T47D (cell line): ENCODE measurements around the gene NDUFB11.
"Not testable (repeated sequence)": the region's sequence is repeated elsewhere in the genome, so short reads cannot be mapped to it uniquely, and the experiment has no call there.

Experiments used
- DNase-seq, 2 experiments: peaks; one replicate each; pipeline versions ENCODE4 v3.0.0 to v3.0.0-alpha.2; 2011 to 2012; ENCODE audit warnings: low read depth in 1 of 2, low spot score in 1 of 2
- JUND ChIP-seq: IDR thresholded peaks from 2 replicates; pipeline ENCODE4 v1.6.1; 2012; ENCODE audit warnings: low read depth
- in situ Hi-C: cut with HindIII; loops from 2 replicates; pipeline ENCODE4 v1.10.0; 2016; ENCODE audit warnings: low sequenced_read_pairs, low pct_unique_long_range_greater_than_20kb

Gene NDUFB11

DNA sequence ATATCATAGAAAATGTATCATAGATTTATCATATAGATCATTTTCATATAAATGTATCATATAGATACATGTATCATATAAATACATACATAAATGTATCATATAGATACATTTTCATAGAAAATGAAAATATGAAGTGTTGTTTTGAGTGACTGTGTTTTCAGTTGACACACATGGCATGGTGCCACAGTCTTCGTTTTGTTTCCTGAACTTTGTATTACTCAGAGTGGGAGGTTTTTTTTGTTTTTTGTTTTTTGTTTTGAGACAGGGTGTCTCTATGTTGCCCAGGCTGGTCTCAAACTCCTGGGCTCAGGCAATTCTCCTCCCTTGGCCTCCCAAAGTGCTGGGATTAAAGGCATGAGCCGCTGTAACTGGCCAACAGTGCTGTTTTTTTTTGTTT, 4.4 kb upstream of the NDUFB11 start:
- in situ Hi-C loops: no loop called here
- no peak for DNase-seq
- TF ChIP-seq JUND: no peak

GRCh38 chrX:47146936-47147859, 2.7 kb upstream of the NDUFB11 start:
- in situ Hi-C loops: no loop called here
- TF ChIP-seq JUND: no peak
- DNase-seq: no peak

DNA sequence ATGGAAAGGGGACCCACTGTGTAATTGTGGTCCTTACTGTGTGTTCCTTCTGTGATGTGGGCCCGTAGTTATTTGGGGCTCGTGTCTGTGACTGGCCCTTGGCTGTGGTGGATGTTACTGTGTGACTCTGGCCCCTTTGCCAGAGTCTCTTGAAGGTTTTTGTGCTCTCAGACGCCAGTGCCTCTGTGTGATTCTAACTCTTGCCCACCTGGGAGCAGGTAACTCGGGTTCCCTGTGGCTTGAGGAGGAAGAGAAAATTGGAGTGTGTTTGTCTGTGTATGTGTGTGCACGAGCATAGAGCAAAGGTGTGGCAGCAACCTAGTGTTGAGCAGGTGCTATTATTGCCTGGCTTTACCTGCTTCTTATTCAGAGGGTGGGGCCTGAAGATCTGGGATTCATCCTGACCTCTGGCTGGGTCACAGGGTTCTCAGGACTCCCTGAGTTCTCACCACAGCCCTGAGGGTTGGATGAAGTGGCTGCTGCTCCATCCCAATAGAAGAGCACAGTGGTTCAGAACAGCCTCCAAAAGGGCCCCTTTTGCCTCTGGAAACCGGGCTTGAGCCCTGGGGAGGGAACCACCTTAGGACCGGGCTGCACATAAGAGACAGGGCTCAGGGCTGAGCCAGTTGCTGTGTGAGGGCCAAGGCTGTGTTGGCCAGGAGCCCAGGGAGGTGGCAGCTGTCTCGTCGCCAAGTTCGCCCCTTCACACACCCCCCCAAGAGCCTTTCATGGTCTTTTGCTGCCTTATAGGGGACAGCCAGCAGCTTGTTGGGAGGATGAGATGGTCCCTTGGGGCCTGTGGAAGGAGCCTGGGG, 1.8 kb upstream of the NDUFB11 start:
- no peak for TF ChIP-seq JUND
- in situ Hi-C loops: no loop called here
- DNase-seq: peak in 1 of 2 experiments; percentile 19

GRCh38 chrX:47145395-47146120, 1.1 kb upstream of the NDUFB11 start:
- in situ Hi-C loops: no loop called here
- TF ChIP-seq JUND: no peak
- peak in 1 of 2 experiments; percentile 16 for DNase-seq

DNA sequence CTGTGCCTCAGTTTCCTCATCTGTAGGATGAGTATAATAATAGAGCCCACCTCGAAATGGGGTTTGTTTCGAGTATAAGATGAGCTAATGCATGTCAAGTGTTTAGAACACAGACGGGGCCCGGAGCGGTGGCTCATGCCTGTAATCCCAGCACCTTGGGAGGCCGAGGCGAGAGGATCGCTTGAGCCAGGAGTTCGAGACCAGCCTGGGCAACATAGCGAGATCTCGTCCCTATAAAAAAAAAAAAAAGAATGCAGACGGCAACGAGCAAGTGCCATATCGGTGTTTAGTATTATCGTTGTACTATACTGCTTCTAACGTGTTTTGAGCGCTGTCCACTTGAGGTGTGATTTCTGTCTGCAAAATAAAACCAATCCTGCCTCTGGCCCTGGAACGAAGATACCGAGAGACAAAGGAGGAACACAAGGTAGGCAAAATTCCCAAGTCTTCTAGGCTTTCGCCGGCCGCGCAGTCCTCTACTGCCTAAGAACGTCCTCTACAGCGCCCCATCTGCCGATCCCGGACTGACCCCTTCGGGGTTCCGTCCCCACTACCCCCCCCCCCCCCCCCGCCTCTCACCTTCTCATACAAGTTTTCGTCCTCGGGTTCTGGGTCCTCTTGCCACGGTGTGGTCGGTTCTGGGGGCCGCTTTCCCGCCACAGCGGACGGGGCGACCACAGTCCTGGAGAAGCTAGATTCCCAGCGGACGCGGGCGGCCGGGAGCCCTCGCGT, 442 bp downstream of the NDUFB11 start:
- no peak for TF ChIP-seq JUND
- in situ Hi-C loops: no loop called here
- DNase-seq: peak; percentile 23 to 54

- no peak for TF ChIP-seq JUND
- DNase-seq: no peak
- in situ Hi-C loops: no loop called here
Observed at GRCh38 chrX:47138171-47138570, 6.3 kb downstream of the NDUFB11 start.

DNA sequence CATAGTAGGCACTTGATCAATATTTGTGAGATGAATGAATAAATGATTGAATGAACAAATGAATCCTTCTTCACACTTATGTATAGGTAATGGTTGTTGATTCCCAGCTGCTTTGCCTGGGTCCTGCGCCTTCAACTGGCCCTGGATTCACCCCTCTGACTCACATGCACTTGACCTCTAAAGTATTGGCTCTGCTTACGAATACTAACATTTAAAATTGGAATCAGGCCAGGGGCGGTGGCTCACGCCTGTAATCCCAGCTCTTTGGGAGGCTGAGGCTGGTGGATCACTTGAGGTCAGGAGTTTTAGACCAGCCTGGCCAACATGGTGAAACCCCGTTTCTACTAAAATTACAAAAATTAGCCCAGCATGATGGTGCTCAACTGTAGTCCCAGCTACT, 8.9 kb downstream of the NDUFB11 start:
- DNase-seq, in situ Hi-C loops: not testable (repeated sequence)

- DNase-seq: no peak
- no peak for TF ChIP-seq JUND
- in situ Hi-C loops: no loop called here
Observed at GRCh38 chrX:47133493-47133892, 11.0 kb downstream of the NDUFB11 start.

DNA sequence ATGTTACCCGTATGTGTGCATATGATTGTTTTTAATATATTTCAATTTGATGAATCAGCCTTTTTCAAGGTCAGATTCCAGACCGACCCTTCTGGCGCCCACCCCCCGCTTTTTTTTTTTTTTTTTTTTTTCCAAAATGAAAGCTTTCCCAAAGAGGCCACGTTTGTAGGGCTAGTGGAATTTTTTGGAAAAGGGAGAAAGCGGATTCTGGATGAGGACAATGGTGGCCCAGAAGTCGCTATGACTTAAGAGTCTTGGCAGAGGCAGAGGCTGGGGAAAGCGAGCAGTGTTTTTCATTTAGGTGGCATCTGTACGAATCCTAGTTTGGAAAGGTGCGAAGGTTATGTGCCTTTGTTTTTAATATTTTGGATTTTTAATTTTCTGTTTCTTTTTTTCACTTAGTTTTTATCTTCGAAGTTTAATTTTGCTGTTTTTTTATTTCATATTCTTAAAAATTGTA, 14.6 kb downstream of the NDUFB11 start:
- in situ Hi-C loops: no loop called here
- DNase-seq: no peak
- no peak for TF ChIP-seq JUND

GRCh38 chrX:47129157-47129898, 15.2 kb downstream of the NDUFB11 start:
- in situ Hi-C loops: no loop called here
- TF ChIP-seq JUND: no peak
- DNase-seq: peak; percentile 75 to 98

- DNase-seq, in situ Hi-C loops: not testable (repeated sequence)
Observed at GRCh38 chrX:47124466-47124865, 20.0 kb downstream of the NDUFB11 start.

DNA sequence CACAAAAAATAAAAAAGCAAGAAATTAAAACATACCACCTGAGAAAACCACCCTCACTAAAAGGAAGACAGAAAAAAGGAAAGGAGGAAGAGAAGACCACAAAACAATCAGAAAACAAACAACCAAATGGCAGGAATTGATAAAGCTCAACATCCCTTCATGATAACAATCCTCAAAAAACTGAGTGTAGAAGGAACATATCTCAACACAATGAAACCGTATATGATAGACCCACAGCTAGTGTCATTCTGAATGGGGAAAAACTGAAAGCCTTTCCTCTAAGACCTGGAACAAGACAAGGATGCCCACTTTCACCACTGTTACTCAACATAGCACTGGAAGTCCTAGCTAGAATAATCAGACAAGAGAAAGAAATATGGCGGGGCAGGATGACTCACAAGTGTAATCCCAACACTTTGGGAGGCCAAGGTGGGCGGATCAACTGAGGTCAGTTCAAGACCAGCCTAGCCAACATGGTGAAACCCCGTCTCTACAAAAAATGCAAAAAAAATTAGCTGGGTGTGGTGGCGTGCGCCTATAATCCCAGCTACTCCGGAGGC, 27.9 kb downstream of the NDUFB11 start:
- DNase-seq, in situ Hi-C loops: not testable (repeated sequence)
